B cell (primary cell): Measurements from ENCODE around the gene GLCCI1. TPM values are rescaled to one million over a fixed set of nuclear protein-coding genes. Genes with fewer than 3 reads are reported as not detected.

Experiments used
- ATAC-seq: fragments of 200-7000 bp; cut with Tn5 transposase; one replicate; pipeline ENCODE4 v1.10.0; 2021; ENCODE audit warnings: low read depth, mild to moderate bottlenecking, moderate number of reproducible peaks, moderate library complexity
- CTCF ChIA-PET: fragments of 350-600 bp; sonication (Branson Sonifier 250); formaldehyde crosslinking; loops from one replicate; lab custom pipeline; 2021; ENCODE audit warnings: antibody characterized with exemption, inconsistent platforms; lab: Charles Lee
- POLR2A ChIA-PET: fragments of 350-600 bp; sonication (Branson Sonifier 250); formaldehyde crosslinking; loops from one replicate; lab custom pipeline; 2021; ENCODE audit warnings: antibody characterized with exemption; lab: Charles Lee
- DNase-seq: peaks from one replicate; pipeline ENCODE4 v3.0.0; 2013
- H2AFZ ChIP-seq: 2 replicates; pipeline ENCODE4 v1.6.1; 2012; ENCODE audit warnings: mild to moderate bottlenecking, low read depth, low read length; ENCODE audit not compliant: insufficient read depth, poor library complexity, severe bottlenecking
- H3K27ac ChIP-seq, 2 donors: 1 replicate in 1 of 2; 2 replicates in 1 of 2; pipeline ENCODE4 v1.5.1; 2012 to 2013; ENCODE audit warnings: low read length in 2 of 2, mild to moderate bottlenecking in 2 of 2, moderate library complexity in 1 of 2
- H3K27me3 ChIP-seq, 4 experiments: fragments of 200-600 bp in 1 of 4; sonication (generic) in 1 of 4; replicated peaks in 1 of 4; 1 replicate in 2 of 4; 2 replicates in 2 of 4; pipeline versions ENCODE4 v1.6.1 to v1.7.0; 2013 to 2016; ENCODE audit warnings: low read length in 3 of 4, mild to moderate bottlenecking in 2 of 4, mixed read lengths in 1 of 4, moderate library complexity in 1 of 4; ENCODE audit not compliant: insufficient read depth in 4 of 4, control insufficient read depth in 3 of 4; ENCODE audit errors: control extremely low read depth in 1 of 4
- H3K36me3 ChIP-seq, 2 experiments: replicated peaks in 1 of 2; 1 replicate in 1 of 2; 2 replicates in 1 of 2; pipeline versions ENCODE4 v1.6.1 to v1.7.1; 2013; ENCODE audit warnings: low read length in 1 of 2; ENCODE audit not compliant: insufficient read depth in 2 of 2, control insufficient read depth in 1 of 2; ENCODE audit errors: control extremely low read depth in 1 of 2, extremely low read depth in 1 of 2
- H3K4me1 ChIP-seq, 2 donors: fragments of 200-600 bp in 1 of 2; sonication (generic) in 1 of 2; 1 replicate in 1 of 2; 2 replicates in 1 of 2; pipeline versions ENCODE4 v1.5.1 to v1.6.1; 2013 to 2017; ENCODE audit warnings: low read length in 2 of 2; ENCODE audit not compliant: control insufficient read depth in 2 of 2, insufficient read depth in 2 of 2
- H3K4me2 ChIP-seq: replicated peaks from 2 replicates; pipeline ENCODE3; 2012; ENCODE audit warnings: mild to moderate bottlenecking, low read depth, low read length; ENCODE audit not compliant: poor library complexity, severe bottlenecking
- H3K4me3 ChIP-seq, 5 experiments: fragments of 200-600 bp in 1 of 5; sonication (generic) in 1 of 5; 1 replicate in 3 of 5; 2 replicates in 2 of 5; pipeline versions ENCODE4 v1.5.1 to v1.7.0; 2011 to 2016; ENCODE audit warnings: low read length in 4 of 5, mild to moderate bottlenecking in 4 of 5, low read depth in 2 of 5, control low read depth in 1 of 5, moderate library complexity in 1 of 5; ENCODE audit not compliant: insufficient read depth in 1 of 5; ENCODE audit errors: control extremely low read depth in 1 of 5, extremely low read depth in 1 of 5
- H3K79me2 ChIP-seq: fragments of 200-600 bp; sonication (generic); one replicate; pipeline ENCODE4 v1.6.0; 2016; ENCODE audit warnings: low read length; ENCODE audit not compliant: control insufficient read depth, insufficient read depth
- H3K9ac ChIP-seq: fragments of 200-600 bp; sonication (generic); 2 replicates; pipeline ENCODE4 v1.6.1; 2017; ENCODE audit warnings: mild to moderate bottlenecking, low read length, moderate library complexity
- H3K9me3 ChIP-seq, 3 donors: one replicate each; pipeline versions ENCODE4 v1.6.1 to v1.7.1; 2013; ENCODE audit warnings: low read length in 2 of 3; ENCODE audit not compliant: control insufficient read depth in 2 of 3, insufficient read depth in 1 of 3; ENCODE audit errors: control extremely low read depth in 1 of 3
- H4K20me1 ChIP-seq: 2 replicates; pipeline ENCODE4 v1.6.0; 2012; ENCODE audit warnings: mild to moderate bottlenecking, low read length; ENCODE audit not compliant: insufficient read depth, control insufficient read depth, poor library complexity, severe bottlenecking
- H3K27ac Mint-ChIP-seq: one replicate; pipeline ENCODE4 v1.8.0; 2021; ENCODE audit warnings: mixed read lengths
- H3K27me3 Mint-ChIP-seq: one replicate; pipeline ENCODE4 v1.8.0; 2021; ENCODE audit warnings: mixed read lengths
- H3K4me1 Mint-ChIP-seq: one replicate; pipeline ENCODE4 v1.8.0; 2021; ENCODE audit warnings: mixed read lengths
- H3K4me3 Mint-ChIP-seq: one replicate; pipeline ENCODE4 v1.8.0; 2021; ENCODE audit warnings: mixed read lengths
- H3K9me3 Mint-ChIP-seq: one replicate; pipeline ENCODE4 v1.8.0; 2022; ENCODE audit warnings: mixed read lengths; ENCODE audit not compliant: insufficient read depth
- CTCF ChIP-seq: fragments of 200-600 bp; IDR thresholded peaks from one replicate; pipeline ENCODE4 v1.8.0; 2022; ENCODE audit warnings: antibody characterized with exemption, mild to moderate bottlenecking
- EZH2 ChIP-seq: IDR thresholded peaks from 2 replicates; pipeline ENCODE4 v1.6.1; 2012; ENCODE audit warnings: borderline replicate concordance, low read depth, mild to moderate bottlenecking, moderate library complexity, low read length; ENCODE audit not compliant: insufficient read depth, poor library complexity, severe bottlenecking
- WGBS: methylation state at CpG from one replicate; pipeline ENCODE4 v1.1.5; 2013; ENCODE audit warnings: missing lambda C conversion rate; ENCODE audit not compliant: insufficient coverage; 5-methylcytosine and 5-hydroxymethylcytosine counted together
- intact Hi-C: fragments of 100-400 bp; cut with micrococcal nuclease; formaldehyde crosslinking; loops from one replicate; pipeline ENCODE4 v1.10.0; 2022
- polyA plus RNA-seq: library from polyadenylated mRNA; depleted of rRNA; stranded (reverse); fragments of >200 nt; gene quantifications from 2 replicates; pipeline ENCODE4 v1.2.3, GENCODE V29; 2012
- total RNA-seq, 2 donors: library from RNA; stranded (reverse); fragments of 120-200 nt in 1 of 2; gene quantifications; 1 replicate in 1 of 2; 2 replicates in 1 of 2; pipeline versions ENCODE4 v1.2.3 to v1.2.4, GENCODE V29; 2013 to 2022

GLCCI1 gene
- total and polyA plus RNA-seq, 2 donors (not counting 1 experiment from before 2014, with no cell fraction given) = 17.7 to 50.3 TPM

GRCh38 chr7:8115547-8116402 is 147.2 kb downstream of the GLCCI1 start:
- Histone ChIP-seq H3K36me3 (no peaks in the 10 kb centered on the region), H2AFZ (peak overlapping the region; percentile 56), H3K79me2 (no peaks in the 10 kb centered on the region), H3K4me1 (peaks cover 35 to 39% of the 10 kb centered on the region in 2 donors), H4K20me1 (no peaks in the 10 kb centered on the region), H3K9me3 (peaks cover 0 to 13% (median 8%) of the 10 kb centered on the region in 3 donors), H3K9ac (peak overlapping the region; percentile 14), H3K27ac (peak overlapping the region; percentile 67 to 81), H3K27me3 (no peaks in the 10 kb centered on the region), H3K4me3 (peak overlapping the region in 1 of 5 experiments; percentile 35), H3K4me2 (peak overlapping the region; percentile 46)
- peaks cover 51% of the 10 kb centered on the region for H3K4me1 Mint-ChIP-seq
- peak overlapping the region; percentile 54 for H3K4me3 Mint-ChIP-seq
- peaks cover 5% of the 10 kb centered on the region for H3K9me3 Mint-ChIP-seq
- 0% methylated on average over 1 of the region's 3 CpGs for WGBS
- TF ChIP-seq EZH2 = no peak
- no peak for TF ChIP-seq CTCF
- CTCF ChIA-PET = interaction anchor here (0.7 to 1.4 kb wide), 3 partner anchors 9 to 75 kb away, joined by 3 to 5 read pairs (median 3); no protein-coding TSS in a partner anchor
- POLR2A ChIA-PET = no interaction called here
- DNase-seq (peak; percentile 60), ATAC-seq (peak; percentile 93)
- intact Hi-C loops = no loop called here
- no peaks in the 10 kb centered on the region for H3K27me3 Mint-ChIP-seq
- peak overlapping the region; percentile 89 for H3K27ac Mint-ChIP-seq

DNA sequence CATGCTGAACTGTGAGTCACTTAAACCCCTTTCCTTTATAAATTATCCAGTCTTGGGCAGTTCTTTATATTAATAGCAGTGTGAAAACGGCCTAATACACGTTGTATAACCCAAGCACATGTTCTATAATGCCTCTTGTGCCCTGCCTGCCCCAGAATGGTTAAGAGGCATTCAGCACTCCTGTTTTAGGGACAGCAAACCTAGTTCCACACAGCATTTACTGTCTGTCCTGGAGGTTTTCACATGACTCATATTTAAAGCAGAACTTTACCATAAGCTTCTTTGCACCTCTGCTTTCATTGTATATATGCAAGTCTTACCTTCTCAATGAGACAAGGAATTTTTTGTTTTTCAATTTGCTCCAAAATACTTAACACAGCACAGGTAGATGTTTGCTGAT is 148.6 kb downstream of the GLCCI1 start:
- ChIA-PET CTCF (interaction anchor here (1.2 kb wide), 1 partner anchor 9 kb away, joined by 5 read pairs; no protein-coding TSS in a partner anchor), POLR2A (no interaction called here)
- no peaks in the 10 kb centered on the region for H4K20me1 ChIP-seq
- H2AFZ ChIP-seq = no peak overlapping the region
- no peak overlapping the region for H3K27ac ChIP-seq
- ATAC-seq = no peak
- H3K79me2 ChIP-seq = no peaks in the 10 kb centered on the region
- H3K9ac ChIP-seq = no peak overlapping the region
- DNase-seq = no peak
- TF ChIP-seq CTCF = no peak
- no peak for TF ChIP-seq EZH2
- no peak overlapping the region for H3K4me2 ChIP-seq
- no peak overlapping the region for H3K4me3 ChIP-seq
- peaks cover 0 to 13% (median 8%) of the 10 kb centered on the region in 3 donors for H3K9me3 ChIP-seq
- WGBS = 71% methylated on average over 1 of the region's 2 CpGs
- H3K36me3 ChIP-seq = no peaks in the 10 kb centered on the region
- intact Hi-C loops = no loop called here
- H3K27ac Mint-ChIP-seq = peak overlapping the region; percentile 3
- peaks cover 54% of the 10 kb centered on the region for H3K4me1 Mint-ChIP-seq
- H3K4me3 Mint-ChIP-seq = no peak overlapping the region
- H3K27me3 Mint-ChIP-seq = no peaks in the 10 kb centered on the region
- H3K4me1 ChIP-seq = peaks cover 35 to 39% of the 10 kb centered on the region in 2 donors
- peaks cover 3% of the 10 kb centered on the region for H3K9me3 Mint-ChIP-seq
- no peaks in the 10 kb centered on the region for H3K27me3 ChIP-seq
